Measurements from ENCODE around the gene PATZ1. TPM values are rescaled to one million over a fixed set of nuclear protein-coding genes. Genes with fewer than 3 reads are reported as not detected.

PATZ1 gene
- total and polyA plus RNA-seq, 2 experiments from 2014 or later = 23.8 to 25.1 TPM

- no peak overlapping the region for H2AFZ ChIP-seq
- WGBS (ENCODE audit: low lambda C conversion rate, missing lambda C conversion rate) = 58% methylated on average over 5 of the region's 5 CpGs
Measured at GRCh38 chr22:31295831-31296657, 50.1 kb downstream of the PATZ1 start.

GRCh38 chr22:31295360-31295759 lies 50.8 kb downstream of the PATZ1 start:
- Histone ChIP-seq H3K4me3 (no peak overlapping the region), H2AFZ (no peak overlapping the region), H3K36me3 (replicated peaks; ENCODE audit: insufficient read depth, low read depth) (no peaks in the 10 kb centered on the region), H3K4me2 (no peak overlapping the region), H3K9me2 (replicated peaks; ENCODE audit: insufficient read depth) (no peaks in the 10 kb centered on the region), H3K27ac (peak overlapping the region; percentile 35), H4K20me1 (ENCODE audit: insufficient read depth, poor library complexity, severe bottlenecking) (no peaks in the 10 kb centered on the region), H3K4me1 (ENCODE audit: insufficient read depth) (peaks cover 39% of the 10 kb centered on the region), H3K9me3 (ENCODE audit: low read depth) (no peaks in the 10 kb centered on the region), H3K27me3 (no peaks in the 10 kb centered on the region), H3K79me2 (no peaks in the 10 kb centered on the region)
- 80% methylated on average over 3 of the region's 3 CpGs for WGBS (ENCODE audit: low lambda C conversion rate, missing lambda C conversion rate)
- DNase-seq (ENCODE audit: low spot score) = no peak
- TF ChIP-seq CTCF (IDR thresholded peaks at IDR 0.05; ENCODE audit: poor library complexity) (no peak), EZH2 (IDR thresholded peaks at IDR 0.05; ENCODE audit: borderline replicate concordance) (no peak), EZH2phosphoT487 (IDR thresholded peaks at IDR 0.05; ENCODE audit: low read depth, severe bottlenecking, unreplicated experiment) (no peak)

More at GRCh38 chr22:31295831-31296657, 50.1 kb downstream of the PATZ1 start:
- Histone ChIP-seq H3K4me1 (ENCODE audit: insufficient read depth) (peaks cover 35% of the 10 kb centered on the region), H3K4me3 (no peak overlapping the region), H4K20me1 (ENCODE audit: insufficient read depth, poor library complexity, severe bottlenecking) (no peaks in the 10 kb centered on the region), H3K9me3 (ENCODE audit: low read depth) (no peaks in the 10 kb centered on the region), H3K9me2 (replicated peaks; ENCODE audit: insufficient read depth) (no peaks in the 10 kb centered on the region), H3K36me3 (replicated peaks; ENCODE audit: insufficient read depth, low read depth) (no peaks in the 10 kb centered on the region), H3K27me3 (no peaks in the 10 kb centered on the region), H3K4me2 (peak overlapping the region; percentile 3), H3K27ac (peak overlapping the region; percentile 35), H3K79me2 (no peaks in the 10 kb centered on the region)
- no peak for DNase-seq (ENCODE audit: low spot score)
- TF ChIP-seq EZH2 (IDR thresholded peaks at IDR 0.05; ENCODE audit: borderline replicate concordance) (no peak), CTCF (IDR thresholded peaks at IDR 0.05; ENCODE audit: poor library complexity) (no peak), EZH2phosphoT487 (IDR thresholded peaks at IDR 0.05; ENCODE audit: low read depth, severe bottlenecking, unreplicated experiment) (no peak)

GRCh38 chr22:31292236-31292989 lies 53.7 kb downstream of the PATZ1 start, which contains the start of gene PIK3IP1:
PIK3IP1 (minus strand) TSS chr22:31292488; CDS start chr22:31292344, 144 bp downstream.
- Histone ChIP-seq H3K4me1 (ENCODE audit: insufficient read depth) (peaks cover 42% of the 10 kb centered on the region), H3K4me3 (peak within 1 kb of the TSS; percentile 41), H3K9me2 (replicated peaks; ENCODE audit: insufficient read depth) (no peaks in the 10 kb centered on the region), H3K36me3 (replicated peaks; ENCODE audit: insufficient read depth, low read depth) (no peaks in the 10 kb centered on the region), H3K9me3 (ENCODE audit: low read depth) (no peaks in the 10 kb centered on the region), H3K27ac (peak within 1 kb of the TSS; percentile 77), H4K20me1 (ENCODE audit: insufficient read depth, poor library complexity, severe bottlenecking) (no peaks in the 10 kb centered on the region), H3K79me2 (no peaks in the 10 kb centered on the region), H3K4me2 (peak within 1 kb of the TSS; percentile 95), H3K27me3 (no peaks in the 10 kb centered on the region), H2AFZ (peak within 1 kb of the TSS; percentile 35)
- peak; percentile 92 for DNase-seq (ENCODE audit: low spot score)
- 25% methylated on average over 19 of the region's 19 CpGs for WGBS (ENCODE audit: low lambda C conversion rate, missing lambda C conversion rate)
- no peak for TF ChIP-seq EZH2 (IDR thresholded peaks at IDR 0.05; ENCODE audit: borderline replicate concordance)
- TF ChIP-seq CTCF (IDR thresholded peaks at IDR 0.05; ENCODE audit: poor library complexity) = no peak
- TF ChIP-seq EZH2phosphoT487 (IDR thresholded peaks at IDR 0.05; ENCODE audit: low read depth, severe bottlenecking, unreplicated experiment) = no peak
